ENCODE results near the gene RABL2A.
"Not testable (repeated sequence)": the region's sequence is repeated elsewhere in the genome, so short reads cannot be mapped to it uniquely, and the experiment has no call there.

The RABL2A gene

DNA sequence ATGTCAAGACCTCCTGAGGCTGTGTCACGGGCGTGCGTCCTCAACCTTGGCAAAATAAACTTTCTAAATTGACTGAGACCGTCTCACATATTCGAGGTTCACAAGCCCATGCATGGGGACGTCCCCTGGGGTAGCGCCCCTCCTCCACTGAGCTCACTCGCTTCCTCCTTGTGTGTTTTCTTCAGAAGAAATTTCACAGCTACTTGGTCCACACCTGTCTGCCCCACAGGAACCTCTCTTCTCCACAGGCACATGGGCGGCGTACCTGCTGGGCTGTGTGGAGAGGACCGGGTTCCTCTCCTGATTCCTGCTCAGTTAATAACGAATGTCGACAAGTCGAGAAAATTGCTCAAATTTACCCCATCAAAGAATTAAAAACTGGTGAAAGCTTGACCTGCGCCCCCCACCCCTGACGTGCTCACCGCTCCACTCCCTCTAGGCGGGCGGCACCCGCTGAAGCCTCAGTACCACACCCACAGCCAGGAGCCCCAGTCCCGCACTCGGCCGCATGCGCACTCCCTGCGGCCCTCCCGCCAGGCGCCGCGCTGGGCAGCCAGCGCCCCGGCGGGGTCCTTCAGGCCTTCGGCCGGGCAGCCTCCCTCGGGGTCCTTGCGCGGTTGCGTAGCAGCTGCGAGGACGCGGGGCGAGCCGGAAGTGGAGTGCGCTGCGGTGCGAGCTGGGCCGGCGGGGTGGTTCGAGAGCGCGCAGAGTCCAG lies at the start of gene RABL2A:
Gene RABL2A, plus strand, starts transcription at position 651 of the 715 bp plus-strand sequence. CDS start 1,341 bp downstream, outside the sequence.
- not testable (repeated sequence) for DNase-seq

DNA sequence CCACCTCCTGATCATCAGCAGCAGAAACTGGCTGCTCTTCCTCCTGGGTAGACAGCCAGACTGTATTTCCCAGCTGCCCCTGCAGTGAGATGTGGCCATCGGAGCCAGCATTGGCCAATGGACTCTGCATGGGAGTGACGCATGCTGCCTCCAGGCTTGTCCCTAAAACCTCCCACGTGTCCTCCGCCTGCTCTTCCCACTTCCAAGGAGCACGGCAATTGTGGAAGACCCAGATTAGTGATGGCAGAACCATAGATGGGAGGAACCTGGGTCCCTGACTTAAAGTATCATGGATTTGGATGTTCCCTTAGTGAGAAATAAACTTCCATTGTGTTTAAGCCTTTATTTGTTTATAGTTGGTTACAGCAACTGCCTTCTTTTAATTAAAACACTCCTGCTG lies 48.6 kb upstream of the RABL2A start:
- DNase-seq = not testable (repeated sequence)

DNA sequence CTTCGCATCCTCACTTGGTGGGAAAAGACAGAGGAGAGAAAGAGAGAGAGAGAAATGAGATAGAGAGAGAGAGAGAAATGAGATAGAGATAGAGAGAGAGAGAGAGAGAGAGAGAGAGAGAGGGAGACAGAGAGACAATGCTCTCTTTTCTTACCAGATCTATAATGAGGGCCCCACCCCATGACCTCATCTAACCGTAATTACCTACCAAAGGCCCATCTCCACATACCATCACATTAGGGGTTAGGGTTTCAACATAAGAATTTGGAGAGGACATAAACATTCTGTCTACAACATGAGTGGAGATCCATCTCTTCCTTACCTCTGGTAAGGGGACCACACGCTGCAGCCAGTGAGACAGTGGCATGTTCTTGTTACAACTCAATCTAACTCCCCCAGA lies 44.6 kb upstream of the RABL2A start:
- DNase-seq = not testable (repeated sequence)

GRCh38 chr2:113583521-113584225 lies 43.4 kb upstream of the RABL2A start:
- DNase-seq = not testable (repeated sequence)

DNA sequence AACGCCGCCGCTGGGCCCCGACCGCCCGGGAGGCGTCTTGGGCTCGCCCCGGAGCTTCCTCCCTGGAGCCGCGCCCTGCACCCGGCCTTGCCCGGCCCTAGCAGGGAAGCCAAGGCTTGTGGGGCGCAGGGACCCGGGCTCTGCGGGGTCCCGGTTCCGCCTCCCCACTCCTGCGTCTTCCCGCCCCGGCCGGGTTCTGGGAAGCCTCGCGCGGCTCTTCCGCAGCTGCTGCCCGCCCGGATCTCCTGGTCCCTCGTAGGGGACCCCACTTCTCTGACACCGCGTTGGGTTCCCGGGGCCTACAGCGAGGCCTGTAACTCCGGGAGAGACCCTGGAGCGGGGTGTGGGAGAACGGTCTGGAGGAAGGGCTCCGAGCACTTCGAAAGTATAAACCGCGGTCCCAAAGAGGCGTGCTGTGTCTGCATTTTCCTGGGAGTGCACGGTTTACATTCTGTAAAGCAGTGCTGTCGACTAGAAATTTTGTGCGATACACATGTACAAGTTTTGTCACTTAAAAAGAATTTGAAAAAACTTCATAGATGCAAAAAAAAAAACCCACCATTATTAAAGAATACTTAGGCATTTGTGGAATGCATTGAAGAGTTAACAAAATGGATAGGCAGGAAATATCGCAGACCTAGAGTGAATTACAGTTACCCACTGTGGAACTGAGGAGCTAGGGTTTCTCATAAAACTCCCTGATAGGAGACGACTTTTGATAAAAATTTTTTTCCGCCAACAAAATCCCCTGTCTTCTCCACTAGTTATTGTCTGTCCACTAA lies 42.6 kb upstream of the RABL2A start:
- not testable (repeated sequence) for DNase-seq

DNA sequence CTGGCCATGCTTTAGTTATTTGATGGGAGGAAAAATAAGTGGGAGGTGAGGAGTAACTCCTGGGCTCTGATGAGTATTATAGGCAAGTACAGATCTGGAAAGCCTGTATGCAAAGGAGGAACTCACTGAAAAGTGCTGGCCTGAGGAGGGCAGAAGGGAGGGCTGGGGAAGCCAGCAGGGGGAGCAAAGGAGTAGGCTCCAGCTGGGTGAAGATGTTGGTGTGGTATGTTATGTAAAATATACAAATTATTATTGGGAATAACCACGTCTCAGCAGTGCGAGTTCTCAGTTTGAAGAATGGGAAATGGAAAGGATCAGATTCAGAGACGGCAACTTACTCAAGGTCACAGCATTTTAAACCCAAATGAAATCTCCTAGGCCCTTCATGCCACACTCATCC lies 39.9 kb upstream of the RABL2A start:
- DNase-seq = not testable (repeated sequence)

DNA sequence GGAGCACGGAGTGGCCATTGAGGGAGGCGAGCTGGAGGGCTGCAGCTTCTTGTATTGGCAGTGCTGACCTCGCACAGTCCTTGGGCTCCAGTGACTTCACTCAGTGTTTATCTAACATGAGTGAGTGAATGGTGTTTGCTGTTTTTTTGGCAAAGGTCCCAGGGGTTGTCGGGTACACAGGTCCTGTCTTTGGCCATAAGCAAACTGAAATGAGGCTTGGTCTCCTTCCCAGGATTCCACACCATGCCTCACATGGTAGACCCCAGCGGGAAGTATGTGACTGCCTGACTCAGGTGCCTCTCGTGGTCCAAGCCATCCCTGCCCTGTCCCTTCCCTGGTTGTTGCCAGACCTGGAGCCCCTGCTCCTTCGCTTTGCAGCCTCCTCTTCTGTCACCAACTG lies 37.5 kb upstream of the RABL2A start:
- not testable (repeated sequence) for DNase-seq

DNA sequence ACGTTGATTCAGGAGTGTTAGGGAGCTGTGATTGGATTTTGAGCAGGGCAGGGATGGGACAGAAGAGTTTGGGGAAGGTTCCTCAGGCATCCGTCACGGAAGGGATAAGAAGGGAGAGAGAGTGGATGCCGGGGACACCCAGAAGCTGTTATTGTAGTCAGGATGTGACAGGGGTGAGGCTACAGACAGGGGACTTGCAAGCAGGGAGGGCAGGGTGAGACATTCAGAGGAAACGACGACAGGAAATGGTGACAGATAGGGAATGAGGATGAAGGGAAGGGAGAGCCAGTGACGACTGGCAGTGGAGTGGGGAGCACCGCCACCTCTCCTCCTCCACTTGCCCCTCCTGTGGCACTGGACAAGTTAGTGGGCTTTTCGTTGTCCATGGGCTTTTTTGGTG lies 35.1 kb upstream of the RABL2A start:
- DNase-seq = not testable (repeated sequence)

- not testable (repeated sequence) for DNase-seq
Observed at GRCh38 chr2:113593280-113593679, 33.8 kb upstream of the RABL2A start.

GRCh38 chr2:113595725-113596124 lies 31.3 kb upstream of the RABL2A start:
- DNase-seq = not testable (repeated sequence)

- DNase-seq = not testable (repeated sequence)
Observed at GRCh38 chr2:113597164-113597563, 29.9 kb upstream of the RABL2A start.

GRCh38 chr2:113597572-113597971 lies 29.5 kb upstream of the RABL2A start:
- not testable (repeated sequence) for DNase-seq

GRCh38 chr2:113598180-113598579 lies 28.9 kb upstream of the RABL2A start:
- not testable (repeated sequence) for DNase-seq

- DNase-seq = not testable (repeated sequence)
Observed at GRCh38 chr2:113598738-113599137, 28.3 kb upstream of the RABL2A start.

- DNase-seq = not testable (repeated sequence)
Observed at GRCh38 chr2:113599208-113599607, 27.9 kb upstream of the RABL2A start.

DNA sequence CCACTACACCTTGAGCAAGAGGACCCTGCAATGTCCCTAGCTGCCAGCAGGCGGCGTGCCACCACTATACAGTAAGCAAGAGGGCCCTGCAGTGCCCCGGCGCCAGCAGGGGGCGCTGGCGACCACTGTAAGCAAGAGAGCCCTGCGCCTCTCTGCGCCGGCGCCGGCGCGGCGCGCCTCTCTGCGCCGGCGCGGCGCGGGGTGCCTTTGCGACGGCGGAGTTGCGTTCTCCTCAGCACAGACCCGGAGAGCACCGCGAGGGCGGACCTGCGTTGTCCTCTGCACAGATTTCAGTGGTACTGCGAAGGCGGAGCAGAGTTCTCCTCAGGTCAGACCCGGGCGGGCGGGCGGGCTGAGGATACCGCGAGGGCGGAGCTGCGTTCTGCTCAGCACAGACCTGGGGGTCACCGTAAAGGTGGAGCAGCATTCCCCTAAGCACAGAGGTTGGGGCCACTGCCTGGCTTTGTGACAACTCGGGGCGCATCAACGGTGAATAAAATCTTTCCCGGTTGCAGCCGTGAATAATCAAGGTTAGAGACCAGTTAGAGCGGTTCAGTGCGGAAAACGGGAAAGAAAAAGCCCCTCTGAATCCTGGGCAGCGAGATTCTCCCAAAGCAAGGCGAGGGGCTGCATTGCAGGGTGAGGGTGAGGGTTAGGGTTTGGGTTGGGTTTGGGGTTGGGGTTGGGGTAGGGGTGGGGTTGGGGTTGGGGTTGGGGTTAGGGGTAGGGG lies 24.9 kb upstream of the RABL2A start:
- DNase-seq = not testable (repeated sequence)

GRCh38 chr2:113602869-113603466 lies 24.1 kb upstream of the RABL2A start:
- DNase-seq = no peak

- DNase-seq = not testable (repeated sequence)
Observed at GRCh38 chr2:113603467-113604084, 23.5 kb upstream of the RABL2A start.

GRCh38 chr2:113604085-113604477 lies 23.0 kb upstream of the RABL2A start:
- DNase-seq = not testable (repeated sequence)

- DNase-seq = not testable (repeated sequence)
Observed at GRCh38 chr2:113604661-113605060, 22.4 kb upstream of the RABL2A start.

DNA sequence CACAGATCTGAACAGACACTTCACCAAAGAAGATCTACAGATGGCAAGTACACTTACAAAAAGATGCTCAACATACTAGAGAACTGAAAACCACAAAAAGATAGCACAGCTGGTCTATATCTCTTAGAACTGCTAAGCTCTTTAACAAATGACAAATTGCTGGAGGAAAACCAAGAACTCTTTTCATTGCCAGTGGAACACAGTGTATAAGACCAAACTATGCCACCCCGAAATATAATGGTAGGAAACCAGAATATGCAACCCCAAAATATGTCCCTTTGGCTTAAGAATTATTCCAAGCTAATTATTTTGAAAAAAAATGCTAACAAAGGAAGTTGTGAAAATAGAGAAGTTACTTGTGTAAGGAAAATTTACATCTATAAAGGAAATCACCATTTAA lies 21.0 kb upstream of the RABL2A start:
- DNase-seq = not testable (repeated sequence)

GRCh38 chr2:113609822-113610221 lies 17.2 kb upstream of the RABL2A start:
- DNase-seq = not testable (repeated sequence)

Data from GDM1 (cell line).